Measurements from ENCODE around the gene REXO4. TPM values are rescaled to one million over a fixed set of nuclear protein-coding genes. Genes with fewer than 3 reads are reported as not detected.

Gene REXO4
- total and polyA plus RNA-seq, 9 of the 15 experiments (the other 6 are each of a cell fraction or from before 2014, with no cell fraction given) = 3.4 to 72.9 (median 31.1) TPM

DNA sequence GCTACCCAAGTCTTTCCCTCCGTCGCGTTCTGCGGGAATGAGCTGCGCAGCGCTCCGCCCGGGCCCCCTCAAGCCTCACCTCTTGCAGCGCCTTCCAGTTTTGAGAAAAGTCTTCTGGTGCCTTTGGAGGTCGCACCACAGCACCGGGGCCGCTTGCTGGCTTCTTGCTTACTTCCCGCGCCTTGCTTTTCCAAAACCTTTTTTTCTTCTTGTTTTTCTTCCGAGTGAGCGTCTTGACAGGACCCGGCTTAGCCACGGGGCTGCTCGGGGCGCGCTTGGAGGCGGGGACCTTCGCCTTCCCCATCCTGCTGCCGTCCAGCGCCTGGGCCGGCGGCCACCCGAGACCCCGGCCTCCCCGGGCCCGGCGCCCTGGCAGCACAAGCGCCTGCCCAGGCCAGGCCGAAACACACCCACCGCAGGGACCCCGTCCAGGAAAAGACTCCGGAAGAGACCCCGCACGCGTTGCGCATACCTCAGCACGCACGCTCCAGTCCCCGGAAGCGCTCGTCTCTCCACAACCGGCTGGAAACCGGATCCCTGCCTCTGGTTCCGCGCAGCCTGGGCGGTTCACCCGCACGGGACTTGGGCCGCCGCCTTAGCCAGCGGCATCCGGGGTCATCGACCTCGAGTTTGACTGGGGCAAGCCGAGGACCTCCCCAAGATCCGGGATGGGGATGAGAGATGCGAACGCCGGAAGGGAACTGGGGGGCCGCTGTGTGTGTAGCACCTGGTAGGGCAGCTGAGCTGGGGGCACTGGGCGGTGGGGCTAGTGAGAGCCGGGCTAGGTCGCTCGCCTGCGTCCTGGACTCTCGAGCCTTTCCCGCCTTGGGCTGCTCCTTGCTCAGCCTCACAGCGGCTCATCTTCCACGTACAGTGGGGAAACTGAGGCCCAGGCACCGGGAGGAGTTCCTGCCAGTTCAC lies at the start of gene REXO4 (continued):
- TF ChIP-seq, protein P1, sequence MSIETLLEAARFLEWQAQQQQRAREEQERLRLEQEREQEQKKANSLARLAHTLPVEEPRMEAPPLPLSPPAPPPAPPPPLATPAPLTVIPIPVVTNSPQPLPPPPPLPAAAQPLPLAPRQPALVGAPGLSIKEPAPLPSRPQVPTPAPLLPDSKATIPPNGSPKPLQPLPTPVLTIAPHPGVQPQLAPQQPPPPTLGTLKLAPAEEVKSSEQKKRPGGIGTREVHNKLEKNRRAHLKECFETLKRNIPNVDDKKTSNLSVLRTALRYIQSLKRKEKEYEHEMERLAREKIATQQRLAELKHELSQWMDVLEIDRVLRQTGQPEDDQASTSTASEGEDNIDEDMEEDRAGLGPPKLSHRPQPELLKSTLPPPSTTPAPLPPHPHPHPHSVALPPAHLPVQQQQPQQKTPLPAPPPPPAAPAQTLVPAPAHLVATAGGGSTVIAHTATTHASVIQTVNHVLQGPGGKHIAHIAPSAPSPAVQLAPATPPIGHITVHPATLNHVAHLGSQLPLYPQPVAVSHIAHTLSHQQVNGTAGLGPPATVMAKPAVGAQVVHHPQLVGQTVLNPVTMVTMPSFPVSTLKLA (conservative IDR thresholded peaks at IDR 0.05) = peak; percentile 96 to 98
- TF ChIP-seq RB1 (IDR thresholded peaks at IDR 0.05; ENCODE audit: low read depth) (peak; percentile 93), ZC3H4 (CRISPR knock-in tag; IDR thresholded peaks at IDR 0.05; ENCODE audit: borderline replicate concordance) (no peak), STAG1 (CRISPR knock-in tag; IDR thresholded peaks at IDR 0.05; ENCODE audit: borderline replicate concordance) (no peak), MTA1 (IDR thresholded peaks at IDR 0.05; ENCODE audit: borderline replicate concordance) (peak; percentile 56; the same call in 1 of the 2 replicates), NCOA4 (IDR thresholded peaks at IDR 0.05; ENCODE audit: partially characterized antibody) (no peak), ILK (tag; IDR thresholded peaks at IDR 0.05; ENCODE audit: borderline replicate concordance, low read depth) (no peak), BRD4 (IDR thresholded peaks at IDR 0.05) (peak; percentile 81; the same call in 1 of the 2 replicates)
- TF ChIP-seq, protein P2, sequence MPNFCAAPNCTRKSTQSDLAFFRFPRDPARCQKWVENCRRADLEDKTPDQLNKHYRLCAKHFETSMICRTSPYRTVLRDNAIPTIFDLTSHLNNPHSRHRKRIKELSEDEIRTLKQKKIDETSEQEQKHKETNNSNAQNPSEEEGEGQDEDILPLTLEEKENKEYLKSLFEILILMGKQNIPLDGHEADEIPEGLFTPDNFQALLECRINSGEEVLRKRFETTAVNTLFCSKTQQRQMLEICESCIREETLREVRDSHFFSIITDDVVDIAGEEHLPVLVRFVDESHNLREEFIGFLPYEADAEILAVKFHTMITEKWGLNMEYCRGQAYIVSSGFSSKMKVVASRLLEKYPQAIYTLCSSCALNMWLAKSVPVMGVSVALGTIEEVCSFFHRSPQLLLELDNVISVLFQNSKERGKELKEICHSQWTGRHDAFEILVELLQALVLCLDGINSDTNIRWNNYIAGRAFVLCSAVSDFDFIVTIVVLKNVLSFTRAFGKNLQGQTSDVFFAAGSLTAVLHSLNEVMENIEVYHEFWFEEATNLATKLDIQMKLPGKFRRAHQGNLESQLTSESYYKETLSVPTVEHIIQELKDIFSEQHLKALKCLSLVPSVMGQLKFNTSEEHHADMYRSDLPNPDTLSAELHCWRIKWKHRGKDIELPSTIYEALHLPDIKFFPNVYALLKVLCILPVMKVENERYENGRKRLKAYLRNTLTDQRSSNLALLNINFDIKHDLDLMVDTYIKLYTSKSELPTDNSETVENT (CRISPR knock-in tag; IDR thresholded peaks at IDR 0.05) = no peak; the same call in 1 of the 2 replicates
- TF ChIP-seq, protein P3, sequence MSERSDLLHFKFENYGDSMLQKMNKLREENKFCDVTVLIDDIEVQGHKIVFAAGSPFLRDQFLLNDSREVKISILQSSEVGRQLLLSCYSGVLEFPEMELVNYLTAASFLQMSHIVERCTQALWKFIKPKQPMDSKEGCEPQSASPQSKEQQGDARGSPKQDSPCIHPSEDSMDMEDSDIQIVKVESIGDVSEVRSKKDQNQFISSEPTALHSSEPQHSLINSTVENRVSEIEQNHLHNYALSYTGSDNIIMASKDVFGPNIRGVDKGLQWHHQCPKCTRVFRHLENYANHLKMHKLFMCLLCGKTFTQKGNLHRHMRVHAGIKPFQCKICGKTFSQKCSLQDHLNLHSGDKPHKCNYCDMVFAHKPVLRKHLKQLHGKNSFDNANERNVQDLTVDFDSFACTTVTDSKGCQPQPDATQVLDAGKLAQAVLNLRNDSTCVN (CRISPR knock-in tag; IDR thresholded peaks at IDR 0.05) = no peak
- TF ChIP-seq, protein P4, sequence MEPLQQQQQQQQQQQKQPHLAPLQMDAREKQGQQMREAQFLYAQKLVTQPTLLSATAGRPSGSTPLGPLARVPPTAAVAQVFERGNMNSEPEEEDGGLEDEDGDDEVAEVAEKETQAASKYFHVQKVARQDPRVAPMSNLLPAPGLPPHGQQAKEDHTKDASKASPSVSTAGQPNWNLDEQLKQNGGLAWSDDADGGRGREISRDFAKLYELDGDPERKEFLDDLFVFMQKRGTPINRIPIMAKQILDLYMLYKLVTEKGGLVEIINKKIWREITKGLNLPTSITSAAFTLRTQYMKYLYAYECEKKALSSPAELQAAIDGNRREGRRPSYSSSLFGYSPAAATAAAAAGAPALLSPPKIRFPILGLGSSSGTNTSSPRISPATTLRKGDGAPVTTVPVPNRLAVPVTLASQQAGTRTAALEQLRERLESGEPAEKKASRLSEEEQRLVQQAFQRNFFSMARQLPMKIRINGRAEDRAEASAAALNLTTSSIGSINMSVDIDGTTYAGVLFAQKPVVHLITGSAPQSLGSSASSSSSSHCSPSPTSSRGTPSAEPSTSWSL (CRISPR knock-in tag; IDR thresholded peaks at IDR 0.05; ENCODE audit: borderline replicate concordance) = no peak
- TF ChIP-seq, protein P5, sequence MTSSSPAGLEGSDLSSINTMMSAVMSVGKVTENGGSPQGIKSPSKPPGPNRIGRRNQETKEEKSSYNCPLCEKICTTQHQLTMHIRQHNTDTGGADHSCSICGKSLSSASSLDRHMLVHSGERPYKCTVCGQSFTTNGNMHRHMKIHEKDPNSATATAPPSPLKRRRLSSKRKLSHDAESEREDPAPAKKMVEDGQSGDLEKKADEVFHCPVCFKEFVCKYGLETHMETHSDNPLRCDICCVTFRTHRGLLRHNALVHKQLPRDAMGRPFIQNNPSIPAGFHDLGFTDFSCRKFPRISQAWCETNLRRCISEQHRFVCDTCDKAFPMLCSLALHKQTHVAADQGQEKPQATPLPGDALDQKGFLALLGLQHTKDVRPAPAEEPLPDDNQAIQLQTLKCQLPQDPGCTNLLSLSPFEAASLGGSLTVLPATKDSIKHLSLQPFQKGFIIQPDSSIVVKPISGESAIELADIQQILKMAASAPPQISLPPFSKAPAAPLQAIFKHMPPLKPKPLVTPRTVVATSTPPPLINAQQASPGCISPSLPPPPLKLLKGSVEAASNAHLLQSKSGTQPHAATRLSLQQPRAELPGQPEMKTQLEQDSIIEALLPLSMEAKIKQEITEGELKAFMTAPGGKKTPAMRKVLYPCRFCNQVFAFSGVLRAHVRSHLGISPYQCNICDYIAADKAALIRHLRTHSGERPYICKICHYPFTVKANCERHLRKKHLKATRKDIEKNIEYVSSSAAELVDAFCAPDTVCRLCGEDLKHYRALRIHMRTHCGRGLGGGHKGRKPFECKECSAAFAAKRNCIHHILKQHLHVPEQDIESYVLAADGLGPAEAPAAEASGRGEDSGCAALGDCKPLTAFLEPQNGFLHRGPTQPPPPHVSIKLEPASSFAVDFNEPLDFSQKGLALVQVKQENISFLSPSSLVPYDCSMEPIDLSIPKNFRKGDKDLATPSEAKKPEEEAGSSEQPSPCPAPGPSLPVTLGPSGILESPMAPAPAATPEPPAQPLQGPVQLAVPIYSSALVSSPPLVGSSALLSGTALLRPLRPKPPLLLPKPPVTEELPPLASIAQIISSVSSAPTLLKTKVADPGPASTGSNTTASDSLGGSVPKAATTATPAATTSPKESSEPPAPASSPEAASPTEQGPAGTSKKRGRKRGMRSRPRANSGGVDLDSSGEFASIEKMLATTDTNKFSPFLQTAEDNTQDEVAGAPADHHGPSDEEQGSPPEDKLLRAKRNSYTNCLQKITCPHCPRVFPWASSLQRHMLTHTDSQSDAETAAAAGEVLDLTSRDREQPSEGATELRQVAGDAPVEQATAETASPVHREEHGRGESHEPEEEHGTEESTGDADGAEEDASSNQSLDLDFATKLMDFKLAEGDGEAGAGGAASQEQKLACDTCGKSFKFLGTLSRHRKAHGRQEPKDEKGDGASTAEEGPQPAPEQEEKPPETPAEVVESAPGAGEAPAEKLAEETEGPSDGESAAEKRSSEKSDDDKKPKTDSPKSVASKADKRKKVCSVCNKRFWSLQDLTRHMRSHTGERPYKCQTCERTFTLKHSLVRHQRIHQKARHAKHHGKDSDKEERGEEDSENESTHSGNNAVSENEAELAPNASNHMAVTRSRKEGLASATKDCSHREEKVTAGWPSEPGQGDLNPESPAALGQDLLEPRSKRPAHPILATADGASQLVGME (CRISPR knock-in tag; IDR thresholded peaks at IDR 0.05) = 0 out of 2 replicates have a peak, but pooled peaks have one; percentile 76
